Neural progenitor cell (in vitro differentiated cells): Measurements from ENCODE around the gene MYO10.

Experiments
- EZH2 ChIP-seq: fragments of 200-600 bp; sonication (generic); IDR thresholded peaks from 2 replicates; pipeline ENCODE4 v1.6.1; 2017; ENCODE audit warnings: antibody characterized with exemption, mild to moderate bottlenecking, moderate library complexity
- EZH2phosphoT487 ChIP-seq: fragments of 200-600 bp; sonication (generic); IDR thresholded peaks from 2 replicates; pipeline ENCODE4 v1.6.1; 2017; ENCODE audit warnings: antibody characterized with exemption
- TF ChIP-seq, protein P1 (sequence below): fragments of 200-600 bp; sonication (generic); IDR thresholded peaks from 2 replicates; pipeline ENCODE4 v1.5.1; 2017; ENCODE audit warnings: antibody characterized with exemption, mild to moderate bottlenecking

DNA sequence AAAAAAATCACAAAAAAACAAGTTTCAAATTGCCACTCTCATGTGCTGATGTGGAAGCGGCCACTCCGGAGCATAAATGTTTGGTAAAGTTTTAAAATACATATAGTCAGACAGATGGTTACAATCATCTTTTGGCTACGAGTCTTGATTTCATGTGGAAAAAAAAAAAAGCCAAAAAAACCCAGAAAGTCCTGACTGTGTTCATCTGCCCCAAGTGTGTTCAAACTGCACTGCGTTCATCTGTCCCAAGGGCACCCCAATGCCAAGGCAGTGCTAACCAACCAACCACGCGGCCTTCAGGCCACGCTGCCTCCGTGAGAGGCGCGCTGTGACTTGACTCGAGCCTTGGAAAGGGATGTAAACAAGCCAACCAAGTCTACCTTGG lies 127.1 kb downstream of the MYO10 start:
- TF ChIP-seq, protein P1, sequence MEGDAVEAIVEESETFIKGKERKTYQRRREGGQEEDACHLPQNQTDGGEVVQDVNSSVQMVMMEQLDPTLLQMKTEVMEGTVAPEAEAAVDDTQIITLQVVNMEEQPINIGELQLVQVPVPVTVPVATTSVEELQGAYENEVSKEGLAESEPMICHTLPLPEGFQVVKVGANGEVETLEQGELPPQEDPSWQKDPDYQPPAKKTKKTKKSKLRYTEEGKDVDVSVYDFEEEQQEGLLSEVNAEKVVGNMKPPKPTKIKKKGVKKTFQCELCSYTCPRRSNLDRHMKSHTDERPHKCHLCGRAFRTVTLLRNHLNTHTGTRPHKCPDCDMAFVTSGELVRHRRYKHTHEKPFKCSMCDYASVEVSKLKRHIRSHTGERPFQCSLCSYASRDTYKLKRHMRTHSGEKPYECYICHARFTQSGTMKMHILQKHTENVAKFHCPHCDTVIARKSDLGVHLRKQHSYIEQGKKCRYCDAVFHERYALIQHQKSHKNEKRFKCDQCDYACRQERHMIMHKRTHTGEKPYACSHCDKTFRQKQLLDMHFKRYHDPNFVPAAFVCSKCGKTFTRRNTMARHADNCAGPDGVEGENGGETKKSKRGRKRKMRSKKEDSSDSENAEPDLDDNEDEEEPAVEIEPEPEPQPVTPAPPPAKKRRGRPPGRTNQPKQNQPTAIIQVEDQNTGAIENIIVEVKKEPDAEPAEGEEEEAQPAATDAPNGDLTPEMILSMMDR, result no peak
- no peak for TF ChIP-seq EZH2
- TF ChIP-seq EZH2phosphoT487, result no peak
